NCI-H128 (cell line): Measurements from ENCODE around the gene LDLR.

Experiments used
- DNase-seq: peaks from one replicate; lab custom pipeline; 2025; ENCODE audit not compliant: unreplicated experiment; lab: John Stamatoyannopoulos, UW

The LDLR gene

DNA sequence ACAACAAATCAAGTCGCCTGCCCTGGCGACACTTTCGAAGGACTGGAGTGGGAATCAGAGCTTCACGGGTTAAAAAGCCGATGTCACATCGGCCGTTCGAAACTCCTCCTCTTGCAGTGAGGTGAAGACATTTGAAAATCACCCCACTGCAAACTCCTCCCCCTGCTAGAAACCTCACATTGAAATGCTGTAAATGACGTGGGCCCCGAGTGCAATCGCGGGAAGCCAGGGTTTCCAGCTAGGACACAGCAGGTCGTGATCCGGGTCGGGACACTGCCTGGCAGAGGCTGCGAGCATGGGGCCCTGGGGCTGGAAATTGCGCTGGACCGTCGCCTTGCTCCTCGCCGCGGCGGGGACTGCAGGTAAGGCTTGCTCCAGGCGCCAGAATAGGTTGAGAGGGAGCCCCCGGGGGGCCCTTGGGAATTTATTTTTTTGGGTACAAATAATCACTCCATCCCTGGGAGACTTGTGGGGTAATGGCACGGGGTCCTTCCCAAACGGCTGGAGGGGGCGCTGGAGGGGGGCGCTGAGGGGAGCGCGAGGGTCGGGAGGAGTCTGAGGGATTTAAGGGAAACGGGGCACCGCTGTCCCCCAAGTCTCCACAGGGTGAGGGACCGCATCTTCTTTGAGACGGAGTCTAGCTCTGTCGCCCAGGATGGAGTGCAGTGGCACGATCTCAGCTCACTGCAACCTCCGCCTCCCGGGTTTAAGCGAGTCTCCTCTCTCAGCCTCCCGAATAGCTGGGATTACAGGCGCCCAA is at the start of gene LDLR:
Gene LDLR (plus strand): TSS at position 210 of the 760 bp plus-strand sequence. CDS start 86 bp downstream, at position 296.
- DNase-seq, result peak; percentile 25

DNA sequence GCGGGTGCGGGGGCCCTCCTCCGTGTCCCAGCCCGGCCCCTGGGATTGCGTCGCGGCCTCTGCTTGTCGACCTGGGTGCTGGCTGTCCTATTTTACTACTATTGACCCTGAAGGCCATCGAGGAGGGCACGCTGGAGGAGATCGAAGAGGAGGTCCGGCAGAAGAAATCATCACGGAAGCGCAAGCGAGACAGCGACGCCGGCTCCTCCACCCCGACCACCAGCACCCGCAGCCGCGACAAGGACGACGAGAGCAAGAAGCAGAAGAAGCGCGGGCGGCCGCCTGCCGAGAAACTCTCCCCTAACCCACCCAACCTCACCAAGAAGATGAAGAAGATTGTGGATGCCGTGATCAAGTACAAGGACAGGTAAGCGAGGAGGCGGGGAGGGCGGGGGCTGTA is 48.1 kb upstream of the LDLR start:
- DNase-seq, result no peak

DNA sequence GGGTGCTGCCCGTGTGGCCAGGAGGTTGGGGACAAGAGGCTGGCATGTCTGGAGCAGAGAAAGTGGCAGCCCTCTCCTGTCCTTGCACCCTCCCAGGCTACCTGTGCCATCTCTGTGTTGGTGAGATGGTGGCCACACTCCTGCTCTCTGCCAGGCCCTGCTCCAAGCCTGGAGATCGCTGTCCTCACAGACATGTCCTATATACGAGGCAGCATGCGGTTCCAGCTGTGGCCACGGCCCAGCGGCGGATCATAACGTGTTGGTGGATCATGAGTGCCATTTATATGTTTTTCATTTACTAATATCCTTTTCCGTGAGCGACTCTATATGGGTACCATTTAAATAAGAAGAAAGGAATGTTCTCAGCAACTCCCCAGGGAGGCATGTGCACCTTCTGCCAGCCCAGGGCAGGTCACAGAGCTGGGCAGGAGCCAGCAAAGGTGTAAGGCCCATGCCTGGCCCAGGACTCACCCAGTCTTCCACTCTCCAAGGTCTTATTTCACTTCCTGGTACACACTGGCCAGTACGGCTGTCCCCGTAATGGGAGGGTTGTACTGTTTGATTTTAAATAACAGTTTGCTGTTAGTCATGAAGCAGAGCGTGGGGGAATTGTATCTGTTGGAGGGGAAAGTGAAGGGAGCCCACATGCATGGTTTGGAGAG is 47.2 kb upstream of the LDLR start:
- DNase-seq, result no peak

DNA sequence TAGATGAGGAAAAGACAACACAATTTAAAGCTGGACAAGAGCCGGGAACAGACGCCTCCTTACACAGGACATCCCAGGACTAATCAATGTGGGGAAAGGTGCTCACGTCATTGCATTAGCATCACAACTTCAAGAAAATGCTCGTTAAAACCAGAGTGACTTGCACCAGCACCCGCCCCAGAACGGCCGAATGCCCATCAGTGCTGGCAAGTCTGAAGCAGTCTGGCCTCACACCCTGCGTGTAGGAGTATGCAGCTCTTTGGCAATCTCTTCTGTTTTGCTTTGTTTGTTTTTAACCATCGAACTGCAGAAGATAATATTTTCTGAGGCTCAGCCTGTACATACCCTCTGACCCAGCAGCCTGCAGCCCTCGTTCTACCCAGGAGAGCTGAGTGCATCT is 44.8 kb upstream of the LDLR start:
- DNase-seq, result no peak

DNA sequence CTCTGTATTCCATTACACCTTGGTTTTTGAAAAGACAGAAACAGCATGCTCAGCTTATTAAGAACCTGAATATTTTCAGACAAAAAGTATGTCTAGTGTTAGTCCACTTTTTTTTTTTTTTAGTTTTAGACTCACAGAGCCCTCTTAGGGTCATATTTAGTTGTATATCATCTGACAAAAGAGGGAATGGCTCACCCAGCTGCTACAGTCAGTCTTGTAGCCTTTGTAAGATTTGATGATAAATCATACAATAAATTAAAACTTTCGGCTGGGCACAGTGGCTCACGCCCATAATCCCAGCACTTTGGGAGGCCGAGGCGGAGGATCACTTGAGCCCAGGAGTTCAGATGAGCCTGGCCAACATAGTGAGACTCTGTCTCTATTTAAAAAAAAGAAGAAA is 43.7 kb upstream of the LDLR start:
- DNase-seq, result no peak

DNA sequence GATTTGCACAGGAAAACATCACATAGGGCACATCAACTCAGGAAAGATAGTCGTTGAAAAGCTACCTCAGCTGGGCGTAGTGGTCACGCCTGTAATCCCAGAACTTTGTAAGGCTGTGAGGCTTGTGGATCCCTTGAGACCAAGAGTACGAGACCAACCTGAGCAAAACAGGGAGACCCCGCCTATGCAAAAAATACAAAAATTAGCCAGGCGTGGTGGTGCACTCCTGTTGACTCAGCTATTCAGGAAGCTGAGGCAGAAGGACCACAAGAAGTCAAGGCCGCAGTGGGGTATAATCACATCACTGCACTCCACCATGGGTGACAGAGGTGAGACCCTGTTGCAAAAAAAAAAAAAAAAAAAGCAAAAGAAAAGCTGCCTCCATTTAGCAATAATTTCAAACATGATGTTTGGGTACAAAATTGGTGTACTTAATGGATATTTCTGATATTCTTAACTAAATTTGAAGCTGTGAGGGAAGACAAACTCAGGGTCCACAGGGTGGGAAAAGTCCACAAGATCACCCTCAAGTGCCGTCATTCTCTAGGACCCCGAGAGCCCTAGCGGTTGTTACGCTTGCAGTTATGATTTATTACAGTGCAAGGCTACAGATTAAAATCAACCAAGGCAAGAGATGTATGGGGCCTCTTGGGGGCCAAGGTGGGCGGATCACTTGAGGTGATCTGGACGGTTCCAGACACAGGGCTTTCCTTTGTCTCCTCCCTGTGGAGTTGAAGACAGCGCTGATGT is 42.5 kb upstream of the LDLR start:
- DNase-seq, result no peak

DNA sequence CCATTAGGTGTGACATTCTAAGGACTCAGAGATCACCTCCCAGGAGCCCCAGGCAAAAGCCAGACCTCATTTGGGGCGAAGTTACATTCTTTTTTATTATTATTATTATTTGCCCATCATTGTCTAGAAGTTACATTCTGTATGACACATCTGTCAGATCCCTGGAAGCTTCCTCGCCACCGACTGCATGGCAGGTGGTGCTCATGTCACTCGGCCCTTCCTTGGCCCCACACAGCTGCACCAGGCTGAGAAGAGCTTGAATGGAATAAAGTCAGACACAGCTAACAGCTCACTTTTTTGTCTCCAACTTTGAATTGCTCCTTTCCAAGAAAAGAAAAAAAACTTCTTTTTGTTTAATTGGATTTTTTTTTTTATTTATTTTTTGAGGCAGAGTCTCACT is 41.4 kb upstream of the LDLR start:
- no peak for DNase-seq

DNA sequence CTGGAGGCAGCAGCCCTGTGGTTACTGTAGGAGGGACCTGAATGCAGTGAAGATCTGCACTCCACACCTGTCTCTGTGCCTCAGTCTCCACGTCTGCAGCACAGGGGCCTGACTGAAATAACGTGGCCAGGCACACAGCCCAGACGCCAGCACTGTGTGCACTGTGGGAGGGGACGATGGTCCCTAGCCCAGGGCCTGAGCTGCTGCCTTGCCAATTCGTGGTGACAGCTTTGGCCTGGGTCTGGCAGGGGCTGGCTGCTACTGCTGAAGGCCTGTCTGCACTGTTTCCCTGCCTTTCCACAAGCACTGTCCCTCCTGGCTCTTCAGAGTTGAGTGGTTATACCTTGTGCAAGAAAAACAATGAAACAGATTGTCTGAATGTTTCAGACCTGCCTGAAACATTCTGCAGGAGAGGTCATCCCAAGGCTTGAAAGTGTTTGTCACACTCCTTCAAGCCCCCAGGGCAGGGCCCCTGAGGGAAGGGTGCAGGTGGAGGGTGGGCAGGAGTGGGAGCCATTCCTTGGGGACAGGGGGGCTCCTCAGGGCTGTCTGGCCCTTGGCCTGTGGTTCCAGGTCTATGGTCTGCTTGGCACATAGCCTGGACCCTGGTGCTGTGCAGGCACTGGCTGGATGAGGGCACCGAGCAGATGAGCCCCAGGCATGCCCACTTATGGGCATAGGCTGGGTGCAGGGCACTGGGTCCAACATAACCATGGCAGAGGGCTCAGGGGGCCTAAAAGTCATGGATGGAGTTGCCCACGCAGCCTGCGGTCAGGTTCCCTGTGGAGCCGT is 38.7 kb upstream of the LDLR start:
- no peak for DNase-seq

DNA sequence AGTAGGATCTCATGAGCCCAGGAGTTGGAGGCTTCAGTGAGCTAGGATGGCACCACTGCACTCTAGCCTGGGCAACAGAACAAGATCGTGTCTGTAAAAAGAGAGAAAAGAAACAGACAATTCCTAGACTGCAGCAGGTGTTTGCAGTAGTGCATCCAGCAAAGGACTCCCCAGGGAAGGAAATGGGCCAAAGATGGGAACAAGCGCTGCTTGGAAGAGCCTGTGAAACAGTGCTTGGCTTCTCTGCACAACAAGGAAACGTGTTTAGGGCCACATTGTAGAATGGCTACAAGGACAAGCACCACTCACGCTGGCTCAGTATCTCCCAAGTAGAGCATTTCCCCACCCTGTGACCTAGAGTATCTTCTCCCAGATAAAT is 35.5 kb upstream of the LDLR start:
- DNase-seq, result no peak

DNA sequence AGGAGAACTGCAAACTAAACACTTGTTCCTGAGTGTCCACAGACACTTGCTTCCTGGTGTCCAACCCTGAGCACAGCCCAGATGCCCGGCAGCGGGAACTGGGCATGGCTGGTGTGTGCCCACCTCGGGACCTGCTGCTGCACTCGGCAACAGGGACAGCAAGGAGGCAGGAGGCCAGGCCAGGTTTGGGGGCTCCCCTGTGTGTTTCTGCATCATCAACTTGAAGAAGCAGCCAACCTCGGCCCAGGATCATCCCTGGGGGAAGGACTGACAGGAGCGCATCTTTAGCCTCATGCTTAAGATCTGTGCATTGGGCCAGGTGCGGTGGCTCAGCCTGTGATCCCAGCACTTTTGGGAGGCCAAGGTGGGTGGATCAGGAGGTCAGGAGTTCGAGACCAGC is 35.1 kb upstream of the LDLR start:
- DNase-seq, result no peak

DNA sequence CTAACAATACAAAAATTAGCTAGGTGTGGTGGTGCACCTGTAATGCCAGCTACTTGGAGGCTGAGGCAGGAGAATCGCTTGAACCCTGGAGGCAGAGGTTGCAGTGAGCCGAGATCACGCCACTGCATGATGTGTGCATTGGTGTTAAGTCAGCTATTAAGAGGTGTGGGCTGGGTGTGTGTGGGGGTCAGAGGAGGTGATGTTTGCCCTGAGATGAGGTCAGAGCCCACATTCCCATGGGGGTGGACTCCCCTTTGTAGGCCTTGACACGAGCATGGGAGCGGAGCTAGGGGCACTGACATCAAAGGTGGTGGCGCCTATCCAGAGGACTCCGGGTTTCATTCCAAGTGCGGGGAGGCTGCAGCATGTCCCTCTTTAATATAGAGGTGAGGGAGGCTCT is 34.6 kb upstream of the LDLR start:
- no peak for DNase-seq

DNA sequence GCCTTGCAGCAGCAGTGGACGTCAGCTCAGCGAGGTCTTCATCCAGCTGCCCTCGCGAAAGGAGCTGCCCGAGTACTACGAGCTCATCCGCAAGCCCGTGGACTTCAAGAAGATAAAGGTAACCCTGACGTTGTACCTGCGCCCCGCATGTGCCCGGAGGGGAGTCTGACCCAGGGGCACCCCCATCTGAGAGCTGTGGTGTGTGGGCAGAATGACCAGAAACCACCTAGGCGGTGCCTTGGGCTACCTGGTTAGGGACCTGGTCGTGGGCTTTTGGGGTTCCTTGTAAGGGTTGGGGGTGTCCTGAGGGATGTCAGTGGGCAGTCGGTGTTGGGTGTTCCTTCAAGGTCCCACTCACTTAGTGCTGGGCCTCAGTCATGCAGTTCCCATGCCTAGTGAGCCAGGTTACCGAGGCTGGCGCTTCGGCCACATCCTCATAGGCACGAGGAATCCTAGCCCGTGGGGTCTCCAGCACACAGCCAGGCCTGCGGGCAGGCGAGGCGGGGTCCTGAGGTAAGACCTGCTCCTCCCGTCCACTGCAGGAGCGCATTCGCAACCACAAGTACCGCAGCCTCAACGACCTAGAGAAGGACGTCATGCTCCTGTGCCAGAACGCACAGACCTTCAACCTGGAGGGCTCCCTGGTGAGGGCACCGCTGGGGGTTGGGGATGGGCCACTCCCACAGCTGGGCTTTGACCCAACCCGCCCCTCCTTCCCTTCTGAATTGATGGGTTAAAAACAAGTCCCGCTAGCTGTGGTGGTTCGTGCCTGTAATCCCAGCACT is 30.8 kb upstream of the LDLR start:
- DNase-seq, result no peak

DNA sequence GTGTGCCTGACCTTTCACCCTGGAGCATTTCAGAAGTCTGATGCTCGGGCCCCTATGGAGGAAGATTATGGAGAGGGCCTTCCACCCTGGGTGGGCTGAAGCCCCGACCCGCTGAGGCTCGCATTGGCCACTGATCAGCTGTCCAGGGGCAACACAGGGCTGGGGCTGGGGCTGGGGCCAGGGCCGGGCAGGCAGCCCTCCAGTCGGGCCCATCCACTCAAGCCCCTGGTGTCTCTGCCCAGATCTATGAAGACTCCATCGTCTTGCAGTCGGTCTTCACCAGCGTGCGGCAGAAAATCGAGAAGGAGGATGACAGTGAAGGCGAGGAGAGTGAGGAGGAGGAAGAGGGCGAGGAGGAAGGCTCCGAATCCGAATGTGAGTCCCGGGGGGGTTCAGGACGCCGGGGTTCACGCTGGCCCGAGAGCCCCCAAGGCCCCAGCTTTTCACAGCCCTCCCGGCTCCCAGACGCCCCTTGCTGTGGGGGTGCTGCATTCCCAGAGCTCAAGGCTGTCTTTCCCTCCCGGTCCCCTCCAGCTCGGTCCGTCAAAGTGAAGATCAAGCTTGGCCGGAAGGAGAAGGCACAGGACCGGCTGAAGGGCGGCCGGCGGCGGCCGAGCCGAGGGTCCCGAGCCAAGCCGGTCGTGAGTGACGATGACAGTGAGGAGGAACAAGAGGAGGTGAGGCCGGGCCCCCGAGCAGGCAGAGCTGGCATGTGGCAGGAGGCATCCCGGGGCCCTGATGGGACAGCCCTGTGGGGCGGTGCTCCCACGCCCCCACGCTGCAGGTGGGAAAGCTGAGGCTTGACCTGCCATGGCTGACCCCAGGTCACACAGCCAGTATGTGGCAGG is 29.5 kb upstream of the LDLR start:
- DNase-seq, result no peak

DNA sequence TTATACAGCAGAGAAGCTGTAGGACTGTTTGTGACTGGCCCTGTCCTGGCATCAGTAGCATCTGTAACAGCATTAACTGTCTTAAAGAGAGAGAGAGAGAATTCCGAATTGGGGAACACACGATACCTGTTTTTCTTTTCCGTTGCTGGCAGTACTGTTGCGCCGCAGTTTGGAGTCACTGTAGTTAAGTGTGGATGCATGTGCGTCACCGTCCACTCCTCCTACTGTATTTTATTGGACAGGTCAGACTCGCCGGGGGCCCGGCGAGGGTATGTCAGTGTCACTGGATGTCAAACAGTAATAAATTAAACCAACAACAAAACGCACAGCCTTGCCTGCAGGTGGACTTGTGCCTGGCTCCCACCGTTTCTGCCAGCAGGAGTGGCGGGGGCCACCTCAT is 27.3 kb upstream of the LDLR start:
- DNase-seq, result no peak

DNA sequence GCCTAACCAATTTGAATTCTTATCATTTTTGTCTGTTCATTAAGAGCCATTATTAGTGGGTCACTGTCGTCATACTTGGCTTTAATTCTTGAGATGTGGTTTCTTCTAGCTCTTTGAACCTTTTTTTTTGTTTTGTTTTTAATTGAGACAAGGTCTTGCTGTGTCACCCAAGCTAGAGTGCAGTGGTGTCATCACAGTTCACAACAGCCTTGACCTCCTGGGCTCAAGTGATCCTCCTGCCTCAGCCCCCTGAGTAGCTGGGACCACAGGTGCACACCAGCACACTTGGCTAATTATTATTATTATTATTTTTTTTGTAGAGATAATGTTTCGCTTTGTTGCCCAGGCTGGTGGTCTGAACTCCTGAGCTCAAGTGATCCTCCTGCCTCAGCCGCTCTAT is 25.8 kb upstream of the LDLR start:
- no peak for DNase-seq

DNA sequence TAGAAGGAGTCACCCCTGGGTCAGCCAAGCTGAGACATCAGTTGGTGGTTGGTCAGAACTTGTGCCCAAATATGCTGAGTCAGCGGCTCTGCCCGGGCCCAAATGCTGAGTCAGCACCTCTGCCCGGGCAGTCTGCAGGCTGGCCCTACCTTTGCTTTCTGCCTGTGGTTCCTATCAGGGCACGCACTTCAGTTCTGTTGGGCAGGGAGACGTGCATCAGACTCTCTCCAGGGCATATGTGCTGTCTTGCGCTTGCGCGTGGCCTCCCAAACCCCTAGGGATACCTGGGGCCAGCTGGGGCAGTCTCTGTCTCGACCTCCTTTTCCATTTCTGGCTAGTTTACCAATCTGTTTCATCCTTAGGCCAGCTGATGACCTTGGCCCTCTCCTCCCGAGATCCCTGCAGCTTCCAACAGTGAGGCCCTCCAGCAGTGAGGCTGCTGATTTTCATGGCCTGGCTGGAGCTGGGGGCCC is 24.4 kb upstream of the LDLR start:
- no peak for DNase-seq

DNA sequence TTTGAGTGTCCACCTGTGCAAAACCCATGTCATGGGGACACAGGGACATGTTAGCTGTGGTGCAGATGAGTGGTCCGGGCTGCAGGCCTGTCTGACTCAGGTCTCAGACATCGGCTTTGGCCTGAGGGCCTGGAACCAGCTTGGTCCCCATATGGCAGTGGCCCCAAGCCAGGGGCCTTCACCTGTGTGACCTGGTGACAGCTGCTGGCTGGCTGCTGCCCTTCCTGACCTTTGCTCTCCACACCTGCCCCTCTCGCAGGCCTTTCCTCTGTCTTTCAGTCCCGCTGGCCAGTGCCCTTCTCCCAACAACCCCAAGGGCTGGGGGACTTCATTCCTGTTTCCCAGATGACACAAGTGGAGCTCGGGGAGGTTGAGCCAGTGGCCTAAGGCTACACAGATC is 22.9 kb upstream of the LDLR start:
- no peak for DNase-seq

DNA sequence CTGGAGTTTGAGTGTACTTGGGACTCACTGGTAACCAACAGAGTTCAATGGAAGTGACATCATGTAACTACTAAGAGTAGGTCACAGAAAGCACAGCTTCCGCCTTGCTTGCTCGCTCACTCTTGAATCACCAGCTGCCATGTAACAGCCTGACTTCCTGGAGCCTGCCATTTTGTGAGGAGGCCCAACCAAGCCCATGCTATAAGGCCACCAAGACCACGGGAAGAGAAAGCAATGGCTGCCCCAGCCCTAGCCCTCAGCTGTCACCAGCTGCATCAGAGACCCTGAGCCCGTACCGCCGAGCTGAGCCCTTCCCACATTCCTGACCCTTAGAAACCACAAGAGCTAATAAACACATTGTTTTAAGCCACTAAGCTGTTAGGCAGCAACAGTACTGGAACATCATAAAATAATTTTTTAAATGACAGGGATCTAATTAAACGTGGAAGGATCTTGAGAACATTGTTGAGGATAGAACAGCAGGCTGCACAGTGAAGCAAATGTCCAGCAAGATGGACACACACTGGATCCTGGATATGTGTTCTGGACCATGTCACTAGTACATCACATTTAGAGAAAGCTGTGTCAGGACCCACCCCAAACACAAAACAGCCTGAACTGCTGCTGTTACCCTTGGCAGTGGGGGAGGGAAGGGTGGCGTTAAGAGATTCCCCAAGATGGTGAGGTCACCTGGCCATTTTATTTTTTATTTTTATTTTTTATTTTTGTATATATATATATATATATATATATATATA is 21.7 kb upstream of the LDLR start:
- DNase-seq, result no peak

DNA sequence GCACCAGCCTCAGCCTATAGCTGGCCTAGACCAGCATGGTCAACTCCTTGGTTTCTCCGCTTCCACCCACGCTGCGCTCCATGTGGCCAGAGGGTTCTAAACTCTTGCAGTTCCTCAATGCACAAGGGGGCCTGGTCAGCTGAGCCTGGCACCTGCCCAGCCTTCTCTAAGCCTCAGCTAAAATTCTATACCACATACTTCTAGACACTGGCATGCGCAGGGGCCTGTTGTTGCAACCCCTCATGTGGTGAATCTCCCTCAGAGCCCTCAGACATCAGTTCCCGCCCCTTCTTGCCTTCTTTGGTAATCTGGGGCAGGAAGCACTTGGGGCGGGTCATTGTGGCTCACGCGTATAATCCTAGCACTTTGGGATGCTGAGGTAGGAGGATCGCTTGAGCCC is 19.7 kb upstream of the LDLR start:
- no peak for DNase-seq
